HG03095 (cell line): Measurements from ENCODE around the gene CALHM1.
A peak's percentile ranks its signal among the peaks of the same experiment; 100 is the strongest.
"Not testable (repeated sequence)": the region's sequence is repeated elsewhere in the genome, so short reads cannot be mapped to it uniquely, and the experiment has no call there.

Experiments used
- ATAC-seq: cut with Tn5 transposase; IDR thresholded peaks from one replicate; pipeline ENCODE4 v1.9.1; 2021; ENCODE audit warnings: moderate library complexity; ENCODE audit not compliant: unreplicated experiment

CALHM1 gene

DNA sequence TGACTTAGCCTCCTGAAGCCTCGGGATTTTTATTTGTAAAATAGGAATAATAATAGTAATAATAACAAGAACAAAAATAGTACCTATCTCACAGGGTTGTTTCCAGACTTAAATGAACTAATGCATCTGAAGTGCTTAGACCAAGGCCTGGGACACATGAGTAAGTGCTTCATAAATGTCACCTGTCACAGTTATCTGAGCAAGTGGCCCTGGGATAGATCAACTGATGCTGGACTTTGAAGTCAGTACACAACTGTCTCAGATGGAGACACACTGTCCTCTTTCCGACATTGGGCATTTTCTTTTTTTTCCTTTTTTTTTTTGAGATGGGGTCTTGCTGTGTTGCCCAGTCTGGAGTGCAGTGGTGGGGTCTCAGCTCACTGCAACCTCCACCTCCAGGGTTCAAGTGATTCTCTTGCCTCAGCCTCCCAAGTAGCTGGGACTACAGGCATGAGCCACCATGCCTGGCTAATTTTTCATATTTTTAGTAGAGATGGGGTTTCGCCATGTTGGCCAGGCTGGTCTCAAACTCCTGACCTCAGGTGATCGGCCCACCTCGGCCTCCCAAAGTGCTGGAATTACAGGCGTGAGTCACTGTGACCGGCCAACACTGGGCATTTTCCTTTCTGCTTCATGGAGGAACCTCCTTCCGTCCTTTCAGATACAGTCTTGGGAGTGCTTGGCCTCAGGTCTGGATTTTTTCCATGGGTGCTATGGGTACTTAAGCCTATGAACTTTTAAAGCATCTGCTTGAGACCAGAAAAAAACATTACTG lies 28.1 kb upstream of the CALHM1 start:
- not testable (repeated sequence) for ATAC-seq

DNA sequence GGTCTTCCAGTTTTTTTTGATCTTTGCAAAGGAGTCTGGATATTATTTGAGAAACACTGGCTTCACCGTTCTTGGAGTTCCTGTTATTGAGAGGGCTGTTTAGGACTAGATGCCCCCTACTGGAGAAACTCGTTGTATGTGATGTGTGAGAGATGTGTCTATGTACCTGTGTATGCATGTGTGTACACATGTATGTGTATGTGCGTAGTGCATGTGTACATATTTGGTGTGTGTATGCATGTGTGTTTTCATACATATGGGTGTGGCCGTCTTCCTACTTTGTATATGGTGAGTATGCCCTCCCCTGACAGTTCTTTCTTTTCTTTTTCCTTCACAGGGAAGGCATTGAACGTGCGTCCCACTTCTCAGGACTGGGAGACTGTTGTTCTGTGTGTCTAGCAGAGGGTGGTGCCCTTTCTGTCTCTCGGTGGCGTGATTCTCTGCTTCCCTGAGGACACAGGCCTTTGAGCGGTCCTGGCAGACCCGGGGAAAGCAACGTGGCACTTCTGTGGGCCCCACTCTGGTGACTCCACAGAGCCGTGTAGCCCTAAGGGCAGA lies 23.4 kb upstream of the CALHM1 start:
- ATAC-seq, result no peak

DNA sequence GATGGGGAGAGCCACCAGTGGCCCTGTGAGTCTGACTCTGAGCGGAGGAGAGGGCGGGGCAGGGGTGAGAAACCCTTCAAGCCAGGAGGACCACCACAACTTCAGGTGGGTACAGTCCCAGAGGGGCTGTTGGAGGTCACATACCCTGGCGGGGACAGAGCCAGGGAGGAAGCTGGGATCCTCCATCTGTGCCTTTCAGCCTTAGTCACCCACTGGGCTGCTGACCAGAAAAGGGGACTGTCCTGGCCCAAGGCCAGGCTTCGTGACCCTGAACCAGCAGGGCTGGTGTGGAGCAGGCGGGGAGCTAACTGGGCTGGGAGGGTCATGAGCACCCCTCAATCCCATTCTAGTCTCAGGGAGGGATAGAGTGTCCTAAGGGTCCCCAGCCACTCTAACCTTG lies 21.8 kb upstream of the CALHM1 start:
- ATAC-seq, result no peak

DNA sequence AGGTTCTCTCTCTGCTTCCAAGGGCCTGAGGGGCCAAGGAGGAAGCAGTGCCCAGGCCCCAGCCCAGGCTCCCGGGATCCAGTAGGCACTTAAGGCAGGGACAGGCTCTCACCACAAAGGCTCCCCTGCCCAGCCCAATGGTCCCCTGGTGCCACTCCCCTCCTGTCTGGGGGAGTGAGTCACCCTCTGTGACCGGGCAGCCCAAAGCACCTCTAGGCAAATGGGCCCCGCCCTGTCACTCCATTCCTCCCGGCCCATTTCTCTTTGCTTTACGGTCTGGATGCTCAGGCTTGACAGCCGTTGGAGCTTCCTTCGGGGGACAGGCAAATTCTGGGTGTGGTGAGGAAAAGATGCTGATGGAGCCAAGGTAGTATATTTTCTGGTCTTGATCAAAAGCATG lies 20.4 kb upstream of the CALHM1 start, which contains the start of gene CALHM3:
Gene CALHM3 (minus strand): TSS at position 106 of the 400 bp plus-strand sequence. CDS start 208 bp downstream, outside the sequence.
- no peak for ATAC-seq

DNA sequence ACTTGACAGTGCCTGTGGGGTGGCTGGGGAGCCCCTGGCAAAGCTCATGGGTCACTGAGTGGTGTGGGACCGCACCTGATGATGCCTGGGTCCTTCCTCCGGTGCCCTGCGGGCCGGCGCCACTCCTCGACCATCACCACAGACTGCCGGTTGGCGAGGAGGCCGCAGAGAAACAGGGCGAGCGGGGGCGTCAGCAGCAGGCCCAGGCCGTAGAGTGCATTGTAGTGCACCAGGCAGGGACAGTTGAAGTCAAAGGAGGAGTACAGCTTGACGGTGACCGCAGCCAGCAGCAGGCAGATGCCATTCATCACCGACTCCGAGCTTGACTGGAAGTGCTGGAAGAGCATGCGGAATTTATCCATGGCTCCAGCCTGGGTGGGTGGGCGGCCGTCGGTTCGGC lies 20.0 kb upstream of the CALHM1 start:
- no peak for ATAC-seq

GRCh38 chr10:103476046-103476768 lies 17.5 kb upstream of the CALHM1 start:
- peak; percentile 43 for ATAC-seq

DNA sequence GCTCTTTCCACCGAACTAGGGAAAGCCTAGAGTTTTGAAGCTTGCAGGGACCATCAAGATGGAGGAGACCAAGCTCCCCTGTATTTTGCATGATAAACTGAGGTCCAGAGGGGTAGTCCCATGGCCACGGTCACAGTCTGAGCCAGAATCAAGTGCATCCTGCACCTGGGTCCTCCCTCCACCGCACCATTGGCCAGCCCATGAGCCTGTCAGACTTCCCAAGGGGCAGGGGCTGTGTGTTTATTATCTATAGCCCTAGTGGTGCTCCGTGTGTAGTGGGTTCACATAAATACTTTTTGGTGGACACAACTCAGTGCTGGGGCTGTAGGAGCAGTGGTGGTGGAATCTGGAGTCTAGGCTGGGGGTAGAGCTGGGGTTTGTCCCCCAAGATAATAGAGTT lies 16.7 kb upstream of the CALHM1 start:
- no peak for ATAC-seq

GRCh38 chr10:103474077-103474476 lies 15.4 kb upstream of the CALHM1 start:
- ATAC-seq, result no peak

DNA sequence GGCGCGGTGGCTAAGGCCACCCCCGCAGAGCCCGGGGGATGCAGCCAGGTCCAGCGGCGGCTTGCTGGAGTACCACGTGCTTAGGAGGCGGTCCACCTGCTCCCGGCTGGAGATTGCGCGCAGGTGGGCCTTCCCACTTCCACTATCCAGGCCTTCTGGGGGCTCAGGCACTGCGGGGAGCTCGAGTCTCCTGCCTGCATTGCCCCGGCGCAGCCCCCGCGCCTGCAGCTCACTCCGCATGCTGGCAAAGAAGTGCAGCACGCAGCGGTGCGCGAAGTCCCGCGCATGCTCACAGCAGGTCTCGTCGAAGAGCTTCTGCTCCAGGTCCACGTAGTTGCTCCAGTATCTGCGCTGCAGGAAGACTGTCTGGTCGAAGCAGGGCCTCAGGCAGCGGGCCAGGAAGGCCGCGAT lies 14.6 kb upstream of the CALHM1 start:
- no peak for ATAC-seq

- peak; percentile 34 for ATAC-seq
These were observed 13.3 kb upstream of the CALHM1 start for GRCh38 chr10:103472005-103472404.

DNA sequence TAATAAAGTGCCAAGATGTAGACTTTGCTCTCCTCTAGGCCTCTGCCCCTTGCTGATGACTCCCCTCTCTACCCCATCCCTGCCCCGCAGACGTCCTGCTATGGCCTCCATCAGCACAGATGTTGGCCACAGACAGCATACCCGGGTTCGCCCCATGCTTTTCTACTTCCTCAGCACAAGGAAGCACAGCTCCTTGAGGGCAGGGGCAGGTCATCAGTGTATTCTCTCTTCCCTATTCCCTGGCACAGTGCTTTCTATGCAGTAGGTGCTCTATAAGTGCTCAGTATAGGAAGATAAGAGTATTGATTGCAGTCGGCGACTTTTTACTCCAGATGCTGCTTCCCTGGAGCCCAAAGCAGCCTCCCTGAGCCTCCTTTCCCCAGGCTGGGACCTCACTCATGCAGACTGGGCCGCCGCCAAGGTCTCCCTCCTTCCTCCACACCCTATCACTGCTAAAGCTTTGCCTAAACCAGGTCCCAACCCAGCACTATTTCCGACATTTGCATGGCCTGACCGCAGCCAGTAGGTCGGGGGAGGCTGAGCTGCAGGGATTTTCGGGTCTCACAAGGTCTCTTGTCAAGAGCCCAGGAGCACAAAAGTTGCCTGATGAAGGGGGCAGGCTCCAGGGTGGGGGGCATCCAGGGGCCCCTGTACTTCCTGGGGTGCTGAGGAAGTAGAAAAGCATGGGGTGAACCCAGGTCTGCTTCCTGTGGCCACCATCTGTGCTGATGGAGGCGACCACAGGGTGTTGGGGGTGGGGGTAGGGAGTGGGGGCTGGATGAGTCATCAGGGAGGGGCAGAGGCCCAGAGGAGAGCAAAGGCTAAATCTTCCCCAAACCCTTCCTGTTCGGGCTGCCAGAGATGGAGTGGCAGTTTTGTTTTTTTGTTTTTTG lies 12.3 kb upstream of the CALHM1 start:
- peak; percentile 66 for ATAC-seq

GRCh38 chr10:103469201-103469600 lies 10.5 kb upstream of the CALHM1 start:
- ATAC-seq, result no peak

- ATAC-seq, result no peak
These were observed 8.7 kb upstream of the CALHM1 start for GRCh38 chr10:103467406-103467805.

DNA sequence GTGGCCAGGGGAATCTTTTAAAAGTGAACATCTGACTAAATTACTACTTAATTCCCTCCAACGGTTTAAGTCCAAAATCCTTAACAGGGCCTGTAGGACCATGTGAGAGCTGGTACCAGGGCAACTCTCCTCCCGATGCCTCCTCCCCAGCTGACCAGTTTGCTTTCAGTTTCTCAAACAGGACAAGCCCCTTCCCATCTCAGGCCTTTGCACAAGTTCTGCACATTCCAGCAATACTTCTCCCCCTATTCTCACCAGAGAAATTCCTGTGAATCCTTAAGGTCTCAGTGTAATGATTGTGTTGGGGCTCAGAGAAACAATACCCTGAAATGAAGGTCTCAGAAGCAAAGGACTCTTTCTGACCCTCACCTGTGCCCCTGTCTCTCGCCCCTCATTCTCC lies 8.0 kb upstream of the CALHM1 start:
- no peak for ATAC-seq

GRCh38 chr10:103465411-103466179 lies 6.9 kb upstream of the CALHM1 start:
- ATAC-seq, result no peak

GRCh38 chr10:103463499-103463898 lies 4.8 kb upstream of the CALHM1 start:
- ATAC-seq, result no peak

- no peak for ATAC-seq
These were observed 915 bp upstream of the CALHM1 start for GRCh38 chr10:103459615-103460014.

GRCh38 chr10:103457896-103458583 lies 660 bp downstream of the CALHM1 start:
- no peak for ATAC-seq

- no peak for ATAC-seq
These were observed 1.5 kb downstream of the CALHM1 start for GRCh38 chr10:103457176-103457712.
